NCI-H524 (cell line): ENCODE measurements around the gene KIAA0586.
"Not testable (repeated sequence)": the region's sequence is repeated elsewhere in the genome, so short reads cannot be mapped to it uniquely, and the experiment has no call there.

Experiments used
- DNase-seq, 2 experiments: peaks; one replicate each; lab custom pipeline; 2025; lab: John Stamatoyannopoulos, UW

Gene KIAA0586

DNA sequence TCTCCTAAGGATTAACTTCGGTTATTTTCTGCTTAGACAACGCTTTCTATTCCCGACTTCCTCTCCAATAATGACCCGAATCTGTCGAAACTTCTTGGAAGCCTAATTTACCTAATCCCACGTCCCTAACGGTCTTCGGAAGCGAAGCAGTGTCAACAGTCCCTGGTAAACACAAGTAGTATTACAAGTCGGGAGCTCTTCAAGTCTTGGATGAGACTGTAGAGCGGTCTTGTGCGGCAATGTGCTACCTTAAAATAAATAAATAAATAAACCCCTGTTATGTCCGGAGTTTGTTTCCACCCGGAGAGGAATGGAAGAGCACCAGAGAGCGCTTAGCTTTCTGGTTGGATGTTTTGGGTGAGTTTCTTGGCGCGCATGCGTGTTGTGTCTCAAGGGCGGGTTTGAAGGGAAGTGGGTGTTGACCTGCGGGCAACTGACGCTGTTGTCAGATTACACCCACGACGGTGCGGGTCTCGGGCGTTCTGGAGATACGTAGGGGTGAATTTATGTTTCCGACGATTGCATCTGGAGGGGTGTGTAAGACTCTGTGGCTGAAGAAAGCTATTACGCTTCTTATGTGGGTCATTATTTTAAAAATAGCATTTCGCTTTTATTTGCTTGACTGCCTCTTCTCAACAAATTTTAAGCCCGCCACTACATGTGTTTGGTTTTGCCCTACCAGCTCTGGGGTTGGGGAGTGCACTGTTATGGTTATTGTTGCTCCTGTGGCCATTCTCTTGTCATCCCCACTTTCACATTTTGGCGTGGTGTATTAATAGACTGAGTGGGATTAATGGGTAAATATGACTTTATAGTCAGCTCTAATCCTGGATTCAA lies at the start of gene KIAA0586, which contains the start of gene TIMM9:
Gene KIAA0586, plus strand, starts transcription at position 439 of the 837 bp plus-strand sequence. CDS start 546 bp downstream, outside the sequence.
Gene TIMM9, minus strand, starts transcription at position 251 of the 837 bp plus-strand sequence. CDS start 15,586 bp downstream, outside the sequence.
- DNase-seq = peak; percentile 100

DNA sequence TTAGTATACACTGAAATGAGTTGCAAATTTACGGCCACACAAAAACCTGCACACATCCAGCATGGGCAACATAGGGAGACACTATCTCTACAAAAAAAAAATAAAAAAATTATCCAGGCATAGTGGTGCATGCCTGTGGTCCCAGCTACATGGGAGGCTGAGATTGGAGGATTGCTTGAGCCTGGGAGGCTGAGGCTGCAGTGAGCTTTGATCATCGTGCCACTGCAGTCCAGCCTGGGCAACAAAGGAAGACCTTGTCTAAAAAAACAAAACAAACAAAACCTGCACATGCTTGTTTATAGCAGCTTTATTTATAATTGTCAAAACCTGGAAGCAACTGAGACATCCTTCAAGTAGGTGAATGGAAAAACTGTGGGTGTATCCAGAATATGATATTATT lies 36.7 kb upstream of the KIAA0586 start:
- DNase-seq = no peak

DNA sequence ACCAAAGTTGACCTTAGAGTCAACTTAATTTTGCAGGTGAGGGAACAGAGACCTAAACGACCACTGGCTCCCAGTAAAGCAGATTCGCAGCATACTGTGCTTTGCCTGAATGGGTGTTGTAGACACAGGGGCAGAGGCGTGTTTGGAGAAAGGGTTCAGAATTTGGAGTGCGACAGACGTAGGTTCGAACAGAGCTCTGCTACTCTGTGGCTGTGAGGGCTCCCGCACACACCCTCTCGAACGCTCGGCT lies 32.0 kb upstream of the KIAA0586 start:
- DNase-seq = no peak

DNA sequence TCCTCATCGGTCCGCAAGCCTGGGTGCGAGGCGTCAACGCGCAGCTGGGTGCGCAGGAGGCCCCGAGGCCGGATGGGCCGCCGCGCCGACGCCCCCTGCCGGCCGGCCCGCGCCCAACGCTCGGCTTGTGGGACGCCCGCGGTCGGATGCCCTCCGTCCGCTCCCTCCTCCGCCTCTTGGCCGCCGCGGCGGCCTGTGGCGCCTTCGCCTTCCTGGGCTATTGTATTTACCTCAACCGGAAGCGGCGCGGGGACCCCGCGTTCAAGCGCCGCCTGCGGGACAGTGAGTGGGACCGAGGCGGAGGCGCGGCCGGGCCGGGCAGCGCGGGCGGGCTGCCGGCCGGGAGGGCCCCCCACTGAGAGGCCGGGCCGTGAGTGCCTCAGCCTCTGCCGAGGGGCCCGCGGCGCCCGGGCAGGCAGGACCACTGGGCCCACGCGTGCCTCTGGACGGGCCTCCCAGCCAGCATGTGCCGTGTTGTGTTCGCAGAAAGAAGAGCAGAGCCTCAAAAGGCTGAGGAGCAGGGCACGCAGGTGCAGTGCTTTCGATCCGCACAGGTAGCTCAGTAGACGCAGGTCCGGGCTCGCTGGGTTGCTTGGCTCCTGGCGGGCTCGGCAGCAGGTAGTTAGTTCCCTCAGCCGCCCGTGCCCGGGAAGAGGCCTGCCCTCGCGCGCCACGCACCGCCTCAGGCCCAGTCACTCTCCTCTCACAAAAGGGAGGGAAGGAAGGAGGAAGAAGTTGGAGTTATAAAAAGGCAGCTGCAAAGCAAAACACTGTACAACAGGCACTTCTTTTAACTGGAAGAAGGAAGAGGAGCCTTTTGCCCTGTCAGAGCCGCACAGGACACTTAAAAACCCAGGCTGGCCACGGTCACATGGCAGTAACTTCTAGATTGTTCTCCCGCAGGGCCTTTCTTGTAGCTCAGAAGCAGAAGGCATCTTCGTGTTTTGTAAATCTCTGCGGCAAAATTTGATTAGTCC lies 31.4 kb upstream of the KIAA0586 start, which contains the start of gene TOMM20L:
Gene TOMM20L, plus strand, starts transcription at position 119 of the 977 bp plus-strand sequence. Its CDS starts 28 bp downstream, at position 147.
- DNase-seq = peak; percentile 71 to 75

DNA sequence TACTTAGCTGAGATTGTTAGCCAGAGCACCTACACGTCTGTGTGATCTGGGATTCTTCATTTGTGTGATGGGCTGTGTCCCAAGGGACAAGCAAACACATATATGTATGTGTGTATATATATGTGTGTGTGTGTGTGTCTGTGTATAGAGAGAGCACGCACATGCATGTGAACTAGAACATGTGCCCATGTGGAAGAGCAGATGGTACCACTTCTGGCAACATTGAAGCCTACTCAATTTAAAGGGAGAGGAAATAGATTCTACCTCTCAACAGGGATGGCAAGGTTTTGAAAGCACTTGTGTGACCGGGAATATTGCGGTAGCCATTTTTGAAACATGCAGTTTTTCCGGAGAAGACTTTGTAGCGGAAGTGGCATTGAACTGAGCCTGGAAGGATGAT lies 30.4 kb upstream of the KIAA0586 start:
- peak in 1 of 2 experiments; percentile 62 for DNase-seq

DNA sequence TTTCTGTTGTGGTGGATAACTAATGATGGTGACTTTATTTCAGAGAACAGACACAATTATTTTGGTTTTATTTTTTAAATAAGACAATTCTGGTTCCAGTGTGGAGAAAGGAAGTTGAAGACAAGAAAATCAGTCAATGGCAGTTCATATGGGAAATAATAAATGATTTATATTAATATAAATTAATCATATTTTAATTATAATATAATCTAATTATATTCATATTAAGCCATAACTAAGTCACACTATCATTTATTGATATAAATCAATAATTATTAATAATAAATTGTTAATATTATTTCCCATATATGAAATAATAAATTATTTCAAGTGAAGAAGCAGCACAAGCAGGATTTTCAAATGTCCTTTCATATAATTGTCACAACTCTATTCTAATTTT lies 29.0 kb upstream of the KIAA0586 start:
- no peak for DNase-seq

DNA sequence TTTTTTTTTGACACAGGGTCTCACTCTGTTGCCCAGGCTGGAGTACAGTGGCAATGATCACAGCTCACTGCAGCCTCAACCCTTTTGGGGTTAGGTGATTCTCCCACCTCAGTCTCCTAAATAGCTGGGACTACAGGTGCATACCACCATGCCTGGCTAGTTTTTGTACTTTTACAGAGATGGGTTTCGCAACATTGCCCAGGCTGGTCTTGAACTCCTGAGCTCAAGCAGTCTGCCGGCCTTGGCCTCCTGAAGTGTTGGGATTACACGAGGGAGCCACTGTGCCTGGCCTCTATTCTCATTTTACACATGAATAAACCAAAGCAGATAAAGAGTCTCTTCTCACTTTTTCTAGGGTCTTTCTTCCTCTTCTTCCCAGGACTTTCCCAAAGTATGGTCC lies 28.6 kb upstream of the KIAA0586 start:
- DNase-seq = no peak

DNA sequence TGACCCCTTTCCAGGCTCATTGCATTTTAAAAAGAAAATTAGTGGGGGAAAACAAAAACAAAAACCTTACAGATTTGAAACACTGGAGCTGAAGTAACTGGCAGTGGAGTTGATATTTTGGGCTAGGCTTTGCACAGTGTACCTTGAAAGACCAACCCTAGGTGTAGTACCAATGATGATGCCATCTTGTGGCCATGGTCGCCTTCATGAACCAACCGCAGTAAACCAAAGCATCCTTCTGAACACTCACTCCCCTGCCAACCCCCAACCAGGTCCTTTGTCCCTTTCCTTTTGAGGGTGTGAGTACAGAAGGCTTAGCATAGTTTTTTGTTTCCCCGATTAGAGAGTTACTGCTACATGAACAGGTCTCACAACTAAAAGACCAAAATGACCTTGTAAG lies 25.9 kb upstream of the KIAA0586 start:
- peak in 1 of 2 experiments; percentile 27 for DNase-seq

DNA sequence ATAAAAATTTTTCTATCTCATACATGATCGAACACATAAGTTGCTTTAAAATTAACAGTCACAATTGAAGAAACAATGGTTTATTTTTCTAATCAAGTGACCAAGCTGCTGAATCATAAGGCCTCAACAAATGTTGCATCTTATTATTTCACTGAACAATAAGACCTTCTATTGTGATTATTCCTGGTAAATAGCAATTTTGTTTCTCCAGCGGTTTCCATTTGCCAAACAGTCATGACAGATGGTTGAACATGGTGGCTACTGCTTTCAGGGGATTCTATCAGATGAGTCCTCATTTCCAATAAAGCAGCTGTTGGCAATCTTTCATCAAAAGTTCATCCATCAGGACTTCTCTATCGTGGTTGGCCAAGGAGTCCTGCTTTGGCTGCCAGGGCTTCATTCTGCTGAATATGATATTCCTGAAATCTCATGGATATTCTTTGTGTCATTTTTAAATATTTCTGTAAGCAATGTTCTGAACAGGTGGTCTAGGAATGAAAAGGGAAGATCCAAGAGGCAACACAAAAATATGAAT lies 18.8 kb upstream of the KIAA0586 start:
- no peak for DNase-seq

DNA sequence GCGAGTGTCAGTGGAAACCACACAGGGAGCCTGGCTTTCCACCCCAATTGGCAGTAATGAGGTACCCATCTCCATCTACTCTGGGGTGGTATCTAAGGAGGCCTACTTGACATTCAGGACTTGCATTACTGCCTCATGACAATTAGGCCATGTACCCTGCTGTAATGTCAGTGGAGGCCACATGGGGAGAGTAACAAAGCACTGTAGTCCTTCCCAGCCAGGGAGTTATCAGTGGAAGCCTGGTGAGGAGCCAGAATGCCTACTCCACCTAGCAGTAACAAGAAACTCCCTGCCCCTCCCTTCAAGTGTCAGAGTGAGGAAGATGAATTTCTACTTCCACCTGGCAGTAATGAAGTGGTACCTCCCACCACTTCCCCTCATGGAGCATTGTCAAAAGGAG lies 12.7 kb upstream of the KIAA0586 start:
- DNase-seq = peak; percentile 57 to 71

DNA sequence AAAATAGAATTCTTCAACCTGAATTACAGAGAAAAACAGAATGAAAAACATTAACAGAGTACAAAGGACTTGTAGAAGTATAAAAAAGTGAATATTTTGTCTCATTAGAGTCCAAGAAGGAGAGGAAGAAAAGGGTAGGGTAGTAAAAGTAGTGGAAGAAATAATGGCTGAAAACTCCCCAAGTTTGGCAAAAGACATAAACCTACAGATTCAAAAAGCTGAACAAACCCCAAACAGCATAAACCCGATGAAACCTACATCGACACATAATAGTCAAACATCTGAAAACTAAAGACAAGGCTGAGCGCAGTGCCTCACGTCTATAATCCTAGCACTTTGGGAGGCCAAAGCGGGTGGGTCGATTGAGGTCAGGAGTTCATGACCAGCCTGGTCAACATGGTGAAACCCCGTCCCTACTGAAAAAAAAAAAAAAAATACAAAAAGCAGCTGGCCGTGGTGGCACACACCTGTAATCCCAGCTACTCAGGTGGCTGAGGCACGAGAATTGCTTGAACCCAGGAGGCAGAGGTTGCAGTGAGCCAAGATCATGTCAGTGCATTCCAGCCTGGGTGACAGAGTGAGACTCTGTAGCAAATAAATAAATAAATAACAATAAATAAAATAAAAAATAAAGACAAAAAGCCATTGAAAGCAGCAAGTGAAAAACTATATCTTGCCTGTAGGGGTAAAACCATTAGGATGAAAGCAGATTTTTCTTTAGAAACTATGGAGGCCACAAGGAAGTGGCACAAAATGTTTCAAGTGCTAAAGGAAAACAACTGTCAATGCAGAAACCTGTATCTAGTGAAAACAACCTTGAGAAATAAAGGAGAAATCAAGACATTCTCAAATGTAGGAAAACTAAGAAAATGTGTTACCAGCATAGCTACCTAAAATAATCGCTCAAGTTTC lies 11.6 kb upstream of the KIAA0586 start:
- no peak for DNase-seq

DNA sequence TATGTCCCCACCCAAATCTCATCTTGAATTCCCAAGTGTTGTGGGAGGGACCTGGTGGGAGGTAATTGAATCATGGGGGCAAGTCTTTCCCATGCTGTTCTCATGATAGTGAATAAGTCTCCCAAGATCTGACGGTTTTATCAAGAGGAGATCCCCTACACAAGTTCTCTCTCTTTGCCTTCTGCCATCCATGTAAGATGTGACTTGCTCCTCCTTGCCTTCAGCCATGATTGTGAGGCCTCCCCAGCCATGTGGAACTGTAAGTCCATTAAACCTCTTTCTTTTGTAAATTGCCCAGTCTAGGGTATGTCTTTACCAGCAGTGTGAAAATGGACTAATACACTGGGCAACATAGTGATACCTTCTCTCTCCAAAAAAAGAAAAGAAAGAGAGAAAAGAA lies 10.6 kb upstream of the KIAA0586 start:
- DNase-seq = not testable (repeated sequence)

DNA sequence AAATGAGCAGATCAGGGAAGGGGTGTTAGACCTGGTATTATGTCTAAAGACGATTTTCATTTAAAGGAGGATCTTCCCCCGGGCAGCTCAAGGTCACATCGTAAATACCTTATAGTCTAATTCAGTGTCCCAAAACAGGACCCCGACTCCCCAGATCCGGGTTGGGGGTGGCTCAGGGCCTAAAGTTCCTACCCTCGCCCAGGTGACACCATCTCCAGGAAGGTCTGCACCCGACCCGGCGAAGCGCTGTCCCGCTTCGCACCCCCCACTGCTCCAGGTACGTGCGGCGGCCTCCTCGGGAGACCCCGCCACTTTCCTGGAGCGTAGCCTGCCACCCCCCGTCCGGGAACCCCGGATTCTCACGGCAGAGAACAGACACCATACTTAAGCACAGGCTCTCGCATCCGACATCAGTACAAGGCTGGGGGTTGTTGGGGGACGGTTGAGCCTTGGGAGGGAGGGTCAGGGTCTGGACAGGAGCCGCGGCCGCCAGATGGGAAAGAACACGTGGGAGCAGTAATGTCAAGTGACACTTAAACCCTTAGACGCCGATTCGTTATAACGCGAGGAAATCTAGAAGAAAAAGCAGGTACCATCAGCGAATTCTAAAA lies 744 bp upstream of the KIAA0586 start:
- DNase-seq = peak; percentile 88 to 90

DNA sequence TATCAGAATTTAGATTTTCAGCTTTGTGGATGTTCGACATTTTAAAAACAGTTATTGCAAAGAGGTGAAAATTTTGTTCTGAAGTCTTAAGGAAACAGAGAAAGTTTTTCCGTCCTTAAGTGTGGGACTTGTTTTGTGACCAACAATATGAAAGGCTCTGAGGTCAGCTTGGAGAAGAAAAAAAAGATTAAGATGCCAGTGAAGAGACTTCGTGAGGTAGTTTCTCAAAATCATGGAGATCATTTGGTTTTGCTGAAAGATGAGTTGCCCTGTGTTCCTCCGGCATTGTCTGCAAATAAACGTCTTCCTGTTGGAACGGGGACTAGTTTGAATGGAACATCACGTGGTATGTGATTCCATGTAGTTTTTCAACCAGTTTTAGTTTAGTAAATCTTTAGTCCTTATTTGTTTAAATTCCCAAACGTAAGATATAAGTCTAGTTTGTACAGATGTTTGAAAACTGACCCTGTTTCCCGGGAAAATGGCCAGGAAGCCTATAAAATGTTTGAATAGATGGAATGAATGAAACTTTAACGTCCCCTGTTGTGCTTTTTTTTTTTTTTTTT lies 682 bp downstream of the KIAA0586 start:
- DNase-seq = peak; percentile 21 to 73

DNA sequence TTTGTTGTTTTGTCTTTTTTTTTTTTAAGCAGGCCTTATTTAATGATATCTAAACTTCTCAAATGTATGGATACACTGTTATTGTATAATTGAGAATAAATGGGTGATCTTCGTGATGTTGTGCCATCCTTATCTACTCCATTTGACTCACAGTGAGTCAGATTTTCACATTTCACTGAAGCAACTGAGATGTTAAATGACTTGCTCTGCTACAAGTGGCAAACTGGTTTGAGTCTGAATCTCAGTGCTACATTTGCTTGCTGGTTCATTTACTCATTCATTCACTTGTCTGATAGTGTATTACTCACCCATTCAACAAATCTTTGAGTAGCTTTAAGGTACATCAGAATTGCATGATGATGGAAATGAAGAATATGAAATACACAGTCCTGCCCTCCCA lies 2.6 kb downstream of the KIAA0586 start:
- DNase-seq = no peak

DNA sequence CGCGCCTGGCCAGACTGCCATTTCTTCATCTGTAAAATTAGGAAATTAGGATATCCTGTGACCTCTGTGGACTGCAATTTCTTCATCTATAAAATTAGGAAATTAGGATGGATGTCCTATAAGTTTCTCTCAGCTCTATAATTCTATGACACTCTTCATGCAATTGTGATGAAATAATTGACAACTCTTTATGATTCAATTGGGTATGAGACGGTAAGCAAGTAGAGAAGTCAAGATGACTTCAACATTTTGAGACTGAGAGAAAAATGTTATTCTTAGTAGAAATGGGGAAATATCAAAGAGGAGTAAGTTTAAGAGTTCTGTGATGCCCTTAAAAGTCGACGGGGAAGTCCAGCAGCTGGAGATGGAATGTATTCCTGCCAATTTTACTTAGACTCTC lies 12.0 kb downstream of the KIAA0586 start:
- DNase-seq = no peak

DNA sequence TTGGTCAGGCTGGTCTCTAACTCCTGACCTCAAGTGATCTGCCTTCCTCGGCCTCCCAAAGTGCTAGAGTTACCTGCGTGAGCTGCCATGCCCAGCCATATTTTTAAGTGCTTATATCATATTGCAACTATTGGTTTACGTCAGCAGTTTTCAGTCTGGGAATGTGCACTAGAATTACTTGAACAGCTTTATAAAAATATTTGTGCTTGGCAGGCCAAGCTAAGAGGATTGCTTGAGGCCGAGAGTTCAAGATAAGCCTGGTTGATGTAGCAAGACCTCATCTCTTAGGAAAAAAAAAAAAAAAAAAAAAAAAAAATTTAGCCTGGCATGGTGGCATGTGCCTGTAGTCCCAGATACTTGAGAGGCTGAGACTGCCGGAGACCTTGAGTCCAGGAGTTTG lies 17.1 kb downstream of the KIAA0586 start:
- no peak for DNase-seq

DNA sequence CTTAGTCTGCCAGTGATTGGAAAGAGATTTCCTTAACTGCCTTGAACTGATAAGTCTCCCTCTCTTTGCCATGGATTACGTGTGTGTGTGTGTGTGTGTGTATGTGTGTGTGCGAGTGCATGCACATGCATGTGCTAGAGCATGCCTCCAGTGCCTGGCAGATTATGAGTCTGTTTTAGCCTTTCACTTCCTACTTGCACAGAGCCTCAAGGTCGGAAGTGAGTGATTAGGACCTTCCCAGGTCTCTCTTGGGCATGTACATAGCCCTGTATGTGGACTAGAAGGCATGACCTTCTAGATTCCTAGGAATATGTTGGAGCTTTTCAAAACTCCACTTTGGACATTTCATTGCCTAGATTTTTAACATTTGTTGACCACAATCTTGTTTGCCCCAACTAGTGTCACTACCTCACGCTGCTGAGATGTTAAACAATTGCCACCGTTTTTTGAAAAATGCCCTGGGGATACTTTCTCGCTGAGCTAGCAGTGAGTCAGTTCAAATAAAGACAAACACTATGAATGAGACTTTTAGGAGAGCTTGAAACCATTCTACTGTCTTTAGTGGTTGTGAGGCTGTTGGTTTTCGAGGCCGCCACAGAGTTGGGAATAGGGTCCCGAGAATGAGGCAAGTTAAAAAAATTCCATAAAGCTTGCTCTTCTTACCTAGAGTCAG lies 28.2 kb downstream of the KIAA0586 start:
- DNase-seq = no peak

DNA sequence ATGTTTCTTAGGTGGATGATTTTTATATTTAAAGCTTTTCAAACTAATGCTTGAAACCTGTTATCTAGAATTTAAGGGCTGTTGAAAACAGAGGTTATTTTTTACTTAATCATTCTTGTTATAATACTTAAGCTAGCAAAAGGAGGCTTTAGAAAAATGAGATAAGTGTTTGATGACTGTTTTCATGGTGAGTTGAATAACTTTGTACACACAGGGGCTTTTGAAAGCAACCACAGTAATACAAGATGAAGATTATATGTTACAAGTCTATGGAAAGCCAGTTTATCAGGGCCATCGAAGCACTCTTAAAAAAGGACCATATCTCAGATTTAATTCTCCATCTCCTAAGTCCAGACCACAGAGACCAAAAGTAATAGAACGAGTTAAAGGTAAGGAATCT lies 33.3 kb downstream of the KIAA0586 start:
- DNase-seq = no peak

DNA sequence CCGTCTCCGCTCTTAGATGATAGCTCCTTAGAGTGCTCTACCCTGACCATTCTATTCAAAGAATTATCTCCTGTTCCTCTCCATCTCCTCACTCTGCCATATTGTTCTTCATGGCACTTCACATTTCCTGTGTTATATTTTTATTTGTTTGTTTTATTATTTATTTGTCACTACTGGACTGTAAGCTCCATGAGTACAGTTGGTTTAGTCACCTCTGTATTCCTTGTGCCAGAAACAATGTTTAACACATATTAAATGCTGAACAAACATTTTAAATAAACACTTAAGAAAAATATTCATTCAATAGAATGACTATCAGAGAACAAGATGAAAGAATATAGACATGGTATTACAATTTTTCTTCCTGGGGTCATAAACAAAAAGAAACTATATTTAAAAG lies 35.6 kb downstream of the KIAA0586 start:
- no peak for DNase-seq
